Stimulated activated CD8-positive, alpha-beta memory T cell treated with anti-CD3 and anti-CD28 coated beads, Interleukin-2, amount 100 ng/mL, for 1 hour (primary cell): Measurements from ENCODE around the gene VWA5B2.

Source experiments
- DNase-seq, 2 donors: peaks; one replicate each; pipeline ENCODE4 v3.0.0-alpha.2; 2020; ENCODE audit warnings: low read depth in 2 of 2

The VWA5B2 gene

DNA sequence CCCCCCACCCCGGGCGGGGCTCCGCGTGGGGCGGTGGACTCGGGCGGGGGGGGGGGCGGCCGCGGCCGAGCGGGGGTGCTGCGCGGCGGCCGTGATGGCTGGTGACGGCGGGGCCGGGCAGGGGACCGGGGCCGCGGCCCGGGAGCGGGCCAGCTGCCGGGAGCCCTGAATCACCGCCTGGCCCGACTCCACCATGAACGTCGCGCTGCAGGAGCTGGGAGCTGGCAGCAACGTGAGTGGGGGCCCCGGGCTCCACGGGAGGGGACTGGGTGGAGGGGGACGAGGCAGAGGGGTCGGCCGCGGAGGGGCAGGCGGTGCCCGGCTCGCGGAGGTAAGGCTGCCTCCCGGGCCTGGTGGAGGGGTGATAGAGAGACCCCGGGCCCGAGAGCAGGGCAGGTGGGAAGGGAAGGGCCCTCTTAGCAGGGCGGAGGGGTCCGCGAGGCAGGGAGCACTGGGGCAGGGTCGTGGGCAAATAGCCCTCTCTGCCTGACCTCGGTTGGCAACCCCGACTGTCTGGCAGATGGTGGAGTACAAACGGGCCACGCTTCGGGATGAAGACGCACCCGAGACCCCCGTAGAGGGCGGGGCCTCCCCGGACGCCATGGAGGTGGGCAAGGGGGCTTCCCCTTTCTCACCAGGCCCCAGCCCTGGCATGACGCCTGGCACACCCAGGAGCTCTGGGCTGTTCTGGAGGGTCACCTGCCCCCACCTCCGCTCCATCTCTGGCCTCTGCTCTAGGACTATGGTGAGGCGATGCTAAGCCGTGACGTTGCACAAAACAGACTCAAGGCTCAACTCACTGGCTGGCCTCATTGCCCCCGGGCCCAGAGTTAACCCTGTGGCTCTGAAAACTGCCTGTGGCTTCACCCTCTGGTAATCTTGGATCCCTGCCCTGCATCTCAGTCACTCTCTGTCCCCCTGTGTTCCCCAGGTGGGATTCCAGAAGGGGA lies 46.9 kb downstream of the VWA5B2 start, which contains the start of gene ECE2:
Gene ECE2 (plus strand): TSS at position 62 of the 950 bp plus-strand sequence. CDS start 132 bp downstream, at position 194.
- DNase-seq, result no peak

DNA sequence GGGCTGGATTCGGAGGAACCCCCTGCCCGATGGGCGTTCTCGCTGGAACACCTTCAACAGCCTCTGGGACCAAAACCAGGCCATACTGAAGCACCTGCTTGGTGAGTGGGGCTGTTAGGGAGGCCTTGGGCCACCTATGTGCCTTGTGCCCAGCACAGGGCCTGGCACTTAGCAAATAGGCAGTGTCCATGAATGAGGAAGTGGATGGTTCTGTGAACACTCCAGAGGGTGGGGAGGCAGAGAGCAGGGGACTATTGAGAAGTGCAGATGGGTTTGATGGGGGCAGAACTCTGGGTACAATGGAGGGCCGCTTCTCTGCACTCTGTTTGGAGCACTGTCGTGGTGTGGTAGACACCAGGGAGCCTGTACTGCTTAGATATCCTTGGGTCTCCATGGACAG lies 48.0 kb downstream of the VWA5B2 start:
- no peak for DNase-seq

DNA sequence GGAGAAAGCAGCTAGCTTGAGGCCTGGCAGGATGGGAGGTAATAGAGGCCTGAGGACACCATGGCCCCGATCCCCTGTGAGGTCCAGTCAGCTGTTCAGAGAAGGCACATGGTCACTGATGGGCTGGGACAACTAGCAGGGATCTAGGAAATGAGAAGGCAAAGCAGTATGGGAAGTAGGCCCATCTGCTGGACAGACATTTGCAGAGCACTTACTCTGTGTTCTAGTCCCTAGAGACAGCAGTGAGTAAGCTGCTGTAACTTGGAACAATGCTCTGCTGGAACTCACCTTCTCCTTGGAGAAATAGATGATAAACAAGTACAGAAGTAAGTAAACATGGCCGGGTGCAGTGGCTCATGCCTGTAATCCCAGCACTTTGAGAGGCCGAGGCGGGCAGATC lies 53.6 kb downstream of the VWA5B2 start:
- no peak for DNase-seq

DNA sequence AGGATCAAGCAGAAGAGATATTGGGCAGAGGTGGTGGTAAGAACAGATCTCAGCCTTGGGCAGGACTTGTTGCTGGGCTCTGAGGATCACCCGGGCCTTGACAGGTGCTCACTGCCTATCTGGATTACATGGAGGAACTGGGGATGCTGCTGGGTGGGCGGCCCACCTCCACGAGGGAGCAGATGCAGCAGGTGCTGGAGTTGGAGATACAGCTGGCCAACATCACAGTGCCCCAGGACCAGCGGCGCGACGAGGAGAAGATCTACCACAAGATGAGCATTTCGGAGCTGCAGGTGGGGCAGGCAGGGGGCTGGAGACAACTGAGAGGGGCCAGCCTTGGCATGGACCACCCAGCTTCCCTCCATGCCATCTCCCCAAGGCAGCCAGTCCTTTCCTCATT lies 54.3 kb downstream of the VWA5B2 start:
- no peak for DNase-seq

DNA sequence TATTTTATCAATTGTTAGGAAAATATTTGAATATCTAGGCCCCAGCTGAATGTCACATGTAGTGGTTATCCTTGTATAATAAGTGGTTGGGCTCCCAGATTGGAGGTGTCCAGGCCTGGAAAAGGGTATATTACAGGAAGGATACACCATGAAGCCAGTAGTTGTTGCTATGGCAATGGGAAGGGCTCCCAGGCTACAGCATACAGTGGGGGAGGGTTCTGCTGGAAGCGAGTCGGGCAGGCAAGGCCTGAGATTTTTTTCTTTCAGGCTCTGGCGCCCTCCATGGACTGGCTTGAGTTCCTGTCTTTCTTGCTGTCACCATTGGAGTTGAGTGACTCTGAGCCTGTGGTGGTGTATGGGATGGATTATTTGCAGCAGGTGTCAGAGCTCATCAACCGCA lies 55.3 kb downstream of the VWA5B2 start:
- no peak for DNase-seq

DNA sequence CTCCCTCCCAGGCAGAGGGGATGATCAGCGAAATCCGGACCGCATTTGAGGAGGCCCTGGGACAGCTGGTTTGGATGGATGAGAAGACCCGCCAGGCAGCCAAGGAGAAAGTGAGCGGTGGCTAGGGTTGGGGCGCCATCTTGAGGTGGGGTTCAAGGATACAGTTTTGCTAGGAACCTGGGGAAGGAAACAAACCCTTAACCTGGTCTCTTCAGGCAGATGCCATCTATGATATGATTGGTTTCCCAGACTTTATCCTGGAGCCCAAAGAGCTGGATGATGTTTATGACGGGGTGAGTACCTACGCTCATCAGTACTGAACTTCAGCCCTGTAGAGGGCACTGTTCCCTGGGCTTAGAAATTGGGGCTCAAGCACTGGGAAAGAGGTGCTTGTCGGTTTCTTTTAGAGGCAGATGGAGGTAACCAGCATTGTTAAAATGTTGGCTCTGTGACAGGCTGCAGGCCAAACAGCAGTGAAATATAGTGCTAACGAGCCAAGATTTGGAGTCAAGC lies 60.1 kb downstream of the VWA5B2 start:
- DNase-seq, result peak; percentile 15 to 24

DNA sequence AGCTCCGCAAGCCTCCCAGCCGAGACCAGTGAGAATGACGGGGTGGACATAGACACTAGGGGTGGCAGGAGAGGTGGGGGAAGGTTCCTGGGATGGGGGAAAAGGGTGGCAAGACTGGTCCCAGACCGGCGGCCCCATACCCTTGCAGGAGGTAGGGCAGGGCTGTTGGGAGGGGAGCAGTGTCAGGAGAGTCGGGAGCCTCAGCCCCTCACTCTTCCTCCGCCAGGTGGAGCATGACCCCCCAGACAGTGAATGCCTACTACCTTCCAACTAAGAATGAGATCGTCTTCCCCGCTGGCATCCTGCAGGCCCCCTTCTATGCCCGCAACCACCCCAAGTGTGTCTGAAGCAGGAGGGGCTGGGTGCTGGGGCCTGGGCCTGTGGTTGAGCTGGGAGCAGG lies 60.9 kb downstream of the VWA5B2 start:
- DNase-seq, result no peak

DNA sequence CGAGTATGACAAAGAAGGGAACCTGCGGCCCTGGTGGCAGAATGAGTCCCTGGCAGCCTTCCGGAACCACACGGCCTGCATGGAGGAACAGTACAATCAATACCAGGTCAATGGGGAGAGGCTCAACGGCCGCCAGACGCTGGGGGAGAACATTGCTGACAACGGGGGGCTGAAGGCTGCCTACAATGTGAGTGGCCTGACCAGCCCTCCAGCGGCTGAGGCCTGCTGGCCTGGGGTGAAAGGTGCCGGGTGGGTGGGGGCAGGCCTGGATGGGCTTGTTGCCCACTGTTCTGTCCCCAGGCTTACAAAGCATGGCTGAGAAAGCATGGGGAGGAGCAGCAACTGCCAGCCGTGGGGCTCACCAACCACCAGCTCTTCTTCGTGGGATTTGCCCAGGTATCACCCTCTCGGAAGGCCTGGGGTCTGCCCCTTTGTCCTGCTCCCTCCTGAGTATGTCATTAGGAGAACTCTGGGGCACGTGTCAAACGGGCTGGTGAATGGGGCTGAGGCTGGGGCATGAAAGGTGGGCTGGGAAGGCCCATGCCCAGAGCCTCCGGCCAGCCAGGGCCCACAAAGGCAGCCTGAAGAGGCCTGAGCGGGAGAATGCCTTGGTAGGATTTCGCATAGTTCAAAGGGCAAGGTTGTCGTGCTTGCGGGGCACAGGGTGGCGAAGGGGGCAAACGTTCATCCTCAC lies 61.8 kb downstream of the VWA5B2 start:
- DNase-seq, result no peak
